ENCODE measurements around the gene SMIM1. TPM values are rescaled to one million over a fixed set of nuclear protein-coding genes. Genes with fewer than 3 reads are reported as not detected.
A peak's percentile ranks its signal among the peaks of the same experiment; 100 is the strongest.

The SMIM1 gene
- total and polyA plus RNA-seq, 5 donors from 2014 or later: 0.62 to 1.2 (median 0.81) TPM

DNA sequence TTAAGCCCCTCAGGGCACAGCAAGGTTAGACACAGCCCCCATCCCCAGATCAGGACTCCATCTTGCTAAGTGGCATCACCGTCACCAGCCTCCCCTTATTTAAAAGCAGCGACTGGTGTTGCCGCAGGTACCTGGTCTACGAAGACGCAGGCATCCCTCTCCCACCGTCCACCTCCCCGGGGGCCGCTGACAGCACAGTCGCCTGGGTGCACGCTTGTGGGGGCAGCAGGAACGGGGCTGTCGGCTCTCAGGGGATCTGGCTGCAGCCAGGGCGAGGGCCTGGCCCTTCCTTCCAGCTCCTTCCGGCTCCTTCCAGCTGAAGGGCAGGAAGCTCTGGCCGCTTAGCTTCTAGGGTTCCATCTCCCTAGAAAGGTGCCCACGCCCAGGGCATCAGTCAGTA lies 37.9 kb upstream of the SMIM1 start:
- H3K4me3 ChIP-seq (ENCODE audit: low read depth, low read length): no peak overlapping the region
- H3K27me3 ChIP-seq (ENCODE audit: control insufficient read depth, insufficient read depth, low read length): no peaks in the 10 kb centered on the region
- Mint-ChIP-seq H3K27me3 (no peaks in the 10 kb centered on the region), H3K36me3 (peaks cover 11% of the 10 kb centered on the region), H3K27ac (no peak overlapping the region), H3K9me3 (no peaks in the 10 kb centered on the region), H3K4me1 (no peaks in the 10 kb centered on the region), H3K4me3 (no peak overlapping the region)
- DNase-seq (no peak), ATAC-seq (ENCODE audit: low read depth in 2 of 2) (no peak)
- H3K36me3 ChIP-seq (ENCODE audit: control insufficient read depth, insufficient read depth, low read length): peaks cover 26% of the 10 kb centered on the region
- H3K27ac ChIP-seq (ENCODE audit: insufficient read depth, low read length, poor library complexity, severe bottlenecking): no peak overlapping the region
- H3K9me3 ChIP-seq (ENCODE audit: control insufficient read depth in 2 of 2, low read length in 2 of 2): no peaks in the 10 kb centered on the region
- no peaks in the 10 kb centered on the region for H3K4me1 ChIP-seq (ENCODE audit: control insufficient read depth, insufficient read depth, low read length, poor library complexity, severe bottlenecking)

- DNase-seq: no peak
- H3K4me3 Mint-ChIP-seq: no peak overlapping the region
- ATAC-seq (ENCODE audit: low read depth in 2 of 2): no peak
These were observed 37.4 kb upstream of the SMIM1 start for GRCh38 chr1:3735027-3735681.

DNA sequence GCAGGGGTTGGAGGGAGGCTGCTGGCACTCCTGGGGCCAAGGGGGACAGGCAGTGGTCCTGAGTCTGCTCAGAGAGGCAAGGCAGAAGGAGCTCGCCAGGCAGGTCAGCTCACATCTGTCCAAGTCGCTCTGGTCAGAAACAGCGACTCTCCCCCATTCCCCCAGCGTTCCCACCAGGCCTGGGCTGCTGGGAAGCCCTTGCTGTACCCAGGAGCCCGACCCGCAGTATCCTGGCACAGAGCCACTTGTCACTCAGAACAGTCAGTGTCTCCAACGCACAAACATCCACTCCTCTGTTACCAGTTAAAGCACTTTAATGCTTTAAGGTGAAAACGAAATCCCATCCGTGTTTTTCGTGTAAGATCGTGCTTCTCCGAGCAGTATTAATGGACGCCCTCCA lies 36.9 kb upstream of the SMIM1 start:
- Histone ChIP-seq H3K27me3 (ENCODE audit: control insufficient read depth, insufficient read depth, low read length) (no peaks in the 10 kb centered on the region), H3K36me3 (ENCODE audit: control insufficient read depth, insufficient read depth, low read length) (peaks cover 26% of the 10 kb centered on the region), H3K4me1 (ENCODE audit: control insufficient read depth, insufficient read depth, low read length, poor library complexity, severe bottlenecking) (no peaks in the 10 kb centered on the region), H3K9me3 (ENCODE audit: control insufficient read depth in 2 of 2, low read length in 2 of 2) (no peaks in the 10 kb centered on the region), H3K27ac (ENCODE audit: insufficient read depth, low read length, poor library complexity, severe bottlenecking) (no peak overlapping the region), H3K4me3 (ENCODE audit: low read depth, low read length) (no peak overlapping the region)
- Mint-ChIP-seq H3K36me3 (peaks cover 11% of the 10 kb centered on the region), H3K4me3 (no peak overlapping the region), H3K27ac (peak overlapping the region in 1 of 3 donors; percentile 62), H3K27me3 (no peaks in the 10 kb centered on the region), H3K4me1 (no peaks in the 10 kb centered on the region), H3K9me3 (no peaks in the 10 kb centered on the region)
- no peak for ATAC-seq (ENCODE audit: low read depth in 2 of 2)
- DNase-seq: no peak

More at GRCh38 chr1:3735027-3735681, 37.4 kb upstream of the SMIM1 start:
- peaks cover 11% of the 10 kb centered on the region for H3K36me3 Mint-ChIP-seq
- Histone ChIP-seq H3K27me3 (ENCODE audit: control insufficient read depth, insufficient read depth, low read length) (no peaks in the 10 kb centered on the region), H3K36me3 (ENCODE audit: control insufficient read depth, insufficient read depth, low read length) (peaks cover 26% of the 10 kb centered on the region), H3K4me3 (ENCODE audit: low read depth, low read length) (no peak overlapping the region), H3K4me1 (ENCODE audit: control insufficient read depth, insufficient read depth, low read length, poor library complexity, severe bottlenecking) (no peaks in the 10 kb centered on the region), H3K27ac (ENCODE audit: insufficient read depth, low read length, poor library complexity, severe bottlenecking) (no peak overlapping the region), H3K9me3 (ENCODE audit: control insufficient read depth in 2 of 2, low read length in 2 of 2) (no peaks in the 10 kb centered on the region)
- no peaks in the 10 kb centered on the region for H3K27me3 Mint-ChIP-seq
- H3K4me1 Mint-ChIP-seq: no peaks in the 10 kb centered on the region
- H3K27ac Mint-ChIP-seq: peak overlapping the region in 1 of 3 donors; percentile 23
- no peaks in the 10 kb centered on the region for H3K9me3 Mint-ChIP-seq

GRCh38 chr1:3736131-3736561 lies 36.4 kb upstream of the SMIM1 start:
- H3K27ac Mint-ChIP-seq: peak overlapping the region in 1 of 3 donors; percentile 62
- ATAC-seq (ENCODE audit: low read depth in 2 of 2) (no peak), DNase-seq (no peak)
- Histone ChIP-seq H3K4me1 (ENCODE audit: control insufficient read depth, insufficient read depth, low read length, poor library complexity, severe bottlenecking) (no peaks in the 10 kb centered on the region), H3K4me3 (ENCODE audit: low read depth, low read length) (no peak overlapping the region), H3K27ac (ENCODE audit: insufficient read depth, low read length, poor library complexity, severe bottlenecking) (no peak overlapping the region), H3K36me3 (ENCODE audit: control insufficient read depth, insufficient read depth, low read length) (peaks cover 26% of the 10 kb centered on the region), H3K9me3 (ENCODE audit: control insufficient read depth in 2 of 2, low read length in 2 of 2) (no peaks in the 10 kb centered on the region), H3K27me3 (ENCODE audit: control insufficient read depth, insufficient read depth, low read length) (no peaks in the 10 kb centered on the region)
- peaks cover 11% of the 10 kb centered on the region for H3K36me3 Mint-ChIP-seq
- no peak overlapping the region for H3K4me3 Mint-ChIP-seq
- H3K4me1 Mint-ChIP-seq: no peaks in the 10 kb centered on the region
- H3K27me3 Mint-ChIP-seq: no peaks in the 10 kb centered on the region
- no peaks in the 10 kb centered on the region for H3K9me3 Mint-ChIP-seq

DNA sequence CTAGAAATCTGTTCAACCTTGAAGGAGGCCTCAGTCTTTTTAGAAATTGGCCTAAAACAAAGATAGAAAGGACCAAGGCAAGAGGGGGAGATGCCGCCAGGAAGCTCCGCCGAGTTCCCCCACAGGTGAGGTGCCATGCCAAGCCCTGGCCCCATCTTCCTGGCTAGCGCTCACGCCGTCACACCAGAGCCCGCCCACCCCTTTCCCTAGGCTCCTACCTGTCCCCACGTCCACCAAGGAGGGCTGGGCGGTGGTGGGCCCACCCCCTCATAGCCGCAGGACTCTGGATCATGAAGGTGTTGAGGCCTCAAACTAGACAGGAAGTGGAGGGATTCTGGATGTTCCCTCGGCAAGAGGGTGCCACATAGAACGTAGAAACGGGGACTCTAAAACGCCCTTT lies 35.8 kb upstream of the SMIM1 start:
- no peaks in the 10 kb centered on the region for H3K4me1 ChIP-seq (ENCODE audit: control insufficient read depth, insufficient read depth, low read length, poor library complexity, severe bottlenecking)
- no peak overlapping the region for H3K4me3 Mint-ChIP-seq
- H3K27me3 ChIP-seq (ENCODE audit: control insufficient read depth, insufficient read depth, low read length): no peaks in the 10 kb centered on the region
- no peaks in the 10 kb centered on the region for H3K9me3 Mint-ChIP-seq
- no peak overlapping the region for H3K27ac ChIP-seq (ENCODE audit: insufficient read depth, low read length, poor library complexity, severe bottlenecking)
- no peaks in the 10 kb centered on the region for H3K9me3 ChIP-seq (ENCODE audit: control insufficient read depth in 2 of 2, low read length in 2 of 2)
- peak overlapping the region in 1 of 3 donors; percentile 26 for H3K27ac Mint-ChIP-seq
- peaks cover 14% of the 10 kb centered on the region for H3K36me3 Mint-ChIP-seq
- ATAC-seq (ENCODE audit: low read depth in 2 of 2): no peak
- H3K4me1 Mint-ChIP-seq: no peaks in the 10 kb centered on the region
- peaks cover 26% of the 10 kb centered on the region for H3K36me3 ChIP-seq (ENCODE audit: control insufficient read depth, insufficient read depth, low read length)
- no peak overlapping the region for H3K4me3 ChIP-seq (ENCODE audit: low read depth, low read length)
- no peaks in the 10 kb centered on the region for H3K27me3 Mint-ChIP-seq
- DNase-seq: no peak

GRCh38 chr1:3738943-3739342 lies 33.6 kb upstream of the SMIM1 start:
- peaks cover 26% of the 10 kb centered on the region for H3K36me3 Mint-ChIP-seq
- no peak overlapping the region for H3K4me3 ChIP-seq (ENCODE audit: low read depth, low read length)
- H3K9me3 ChIP-seq (ENCODE audit: control insufficient read depth in 2 of 2, low read length in 2 of 2): no peaks in the 10 kb centered on the region

DNA sequence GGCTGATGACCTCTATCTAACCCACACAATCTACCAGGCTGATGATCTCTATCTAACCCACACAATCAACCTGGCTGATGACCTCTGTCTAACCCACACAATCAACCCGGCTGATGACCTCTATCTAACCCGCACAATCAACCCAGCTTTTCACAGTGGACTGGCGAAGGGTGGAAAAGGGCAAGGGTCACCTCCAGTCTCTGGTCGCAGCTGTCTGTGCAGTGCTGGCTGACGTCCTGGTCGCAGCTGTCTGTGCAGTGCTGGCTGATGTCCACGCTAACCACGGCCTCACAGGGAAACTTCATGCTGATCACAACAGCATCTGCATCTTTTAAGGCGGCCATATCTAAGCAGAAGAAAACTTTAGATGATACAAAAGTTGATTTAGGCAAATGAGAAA lies 32.5 kb upstream of the SMIM1 start:
- Histone ChIP-seq H3K4me1 (ENCODE audit: control insufficient read depth, insufficient read depth, low read length, poor library complexity, severe bottlenecking) (no peaks in the 10 kb centered on the region), H3K27ac (ENCODE audit: insufficient read depth, low read length, poor library complexity, severe bottlenecking) (no peak overlapping the region), H3K4me3 (ENCODE audit: low read depth, low read length) (no peak overlapping the region), H3K27me3 (ENCODE audit: control insufficient read depth, insufficient read depth, low read length) (no peaks in the 10 kb centered on the region), H3K9me3 (ENCODE audit: control insufficient read depth in 2 of 2, low read length in 2 of 2) (no peaks in the 10 kb centered on the region), H3K36me3 (ENCODE audit: control insufficient read depth, insufficient read depth, low read length) (peaks cover 35% of the 10 kb centered on the region)
- Mint-ChIP-seq H3K27ac (no peak overlapping the region), H3K4me3 (no peak overlapping the region), H3K27me3 (no peaks in the 10 kb centered on the region), H3K36me3 (peaks cover 26% of the 10 kb centered on the region), H3K4me1 (peaks cover 0 to 16% (median 1%) of the 10 kb centered on the region in 4 donors), H3K9me3 (no peaks in the 10 kb centered on the region)
- no peak for ATAC-seq (ENCODE audit: low read depth in 2 of 2)
- no peak for DNase-seq

More at GRCh38 chr1:3738943-3739342, 33.6 kb upstream of the SMIM1 start:
- no peaks in the 10 kb centered on the region for H3K9me3 Mint-ChIP-seq
- H3K27ac Mint-ChIP-seq: no peak overlapping the region
- H3K4me1 ChIP-seq (ENCODE audit: control insufficient read depth, insufficient read depth, low read length, poor library complexity, severe bottlenecking): no peaks in the 10 kb centered on the region
- no peaks in the 10 kb centered on the region for H3K27me3 ChIP-seq (ENCODE audit: control insufficient read depth, insufficient read depth, low read length)
- no peak overlapping the region for H3K27ac ChIP-seq (ENCODE audit: insufficient read depth, low read length, poor library complexity, severe bottlenecking)
- peaks cover 35% of the 10 kb centered on the region for H3K36me3 ChIP-seq (ENCODE audit: control insufficient read depth, insufficient read depth, low read length)
- no peak overlapping the region for H3K4me3 Mint-ChIP-seq
- DNase-seq (no peak), ATAC-seq (ENCODE audit: low read depth in 2 of 2) (no peak)
- H3K27me3 Mint-ChIP-seq: no peaks in the 10 kb centered on the region
- H3K4me1 Mint-ChIP-seq: peaks cover 0 to 8% (median 0%) of the 10 kb centered on the region in 4 donors

GRCh38 chr1:3740752-3741151 lies 31.8 kb upstream of the SMIM1 start:
- Mint-ChIP-seq H3K36me3 (peaks cover 26% of the 10 kb centered on the region), H3K4me1 (peaks cover 2 to 22% (median 7%) of the 10 kb centered on the region in 4 donors), H3K27ac (no peak overlapping the region), H3K9me3 (no peaks in the 10 kb centered on the region), H3K27me3 (no peaks in the 10 kb centered on the region), H3K4me3 (peak overlapping the region in 1 of 4 donors; percentile 15)
- H3K27me3 ChIP-seq (ENCODE audit: control insufficient read depth, insufficient read depth, low read length): no peaks in the 10 kb centered on the region
- no peak for ATAC-seq (ENCODE audit: low read depth in 2 of 2)
- peaks cover 35% of the 10 kb centered on the region for H3K36me3 ChIP-seq (ENCODE audit: control insufficient read depth, insufficient read depth, low read length)
- H3K4me1 ChIP-seq (ENCODE audit: control insufficient read depth, insufficient read depth, low read length, poor library complexity, severe bottlenecking): no peaks in the 10 kb centered on the region
- no peak overlapping the region for H3K27ac ChIP-seq (ENCODE audit: insufficient read depth, low read length, poor library complexity, severe bottlenecking)
- no peak for DNase-seq
- no peaks in the 10 kb centered on the region for H3K9me3 ChIP-seq (ENCODE audit: control insufficient read depth in 2 of 2, low read length in 2 of 2)
- no peak overlapping the region for H3K4me3 ChIP-seq (ENCODE audit: low read depth, low read length)

Data from CD4-positive, CD25-positive, alpha-beta regulatory T cell (primary cell).